Right renal cortex interstitium (tissue), 3 donors: Measurements from ENCODE around the gene MDM2. TPM values are rescaled to one million over a fixed set of nuclear protein-coding genes. Genes with fewer than 3 reads are reported as not detected.
"Not testable (repeated sequence)": the region's sequence is repeated elsewhere in the genome, so short reads cannot be mapped to it uniquely, and the experiment has no call there.

Source experiments
- DNase-seq, 3 donors: peaks; one replicate each; pipeline ENCODE4 v3.0.0-alpha.2; 2013; ENCODE audit warnings: low read depth in 3 of 3, low spot score in 2 of 3
- polyA plus RNA-seq, 3 donors: library from polyadenylated mRNA; unstranded; fragments of 120-200 nt; gene quantifications; one replicate each; pipeline ENCODE4 v1.2.1, GENCODE V29; 2013; ENCODE audit not compliant: insufficient read length in 3 of 3

MDM2 gene
- polyA plus RNA-seq, 3 donors: 54.9 to 60.3 (median 59.5) TPM

DNA sequence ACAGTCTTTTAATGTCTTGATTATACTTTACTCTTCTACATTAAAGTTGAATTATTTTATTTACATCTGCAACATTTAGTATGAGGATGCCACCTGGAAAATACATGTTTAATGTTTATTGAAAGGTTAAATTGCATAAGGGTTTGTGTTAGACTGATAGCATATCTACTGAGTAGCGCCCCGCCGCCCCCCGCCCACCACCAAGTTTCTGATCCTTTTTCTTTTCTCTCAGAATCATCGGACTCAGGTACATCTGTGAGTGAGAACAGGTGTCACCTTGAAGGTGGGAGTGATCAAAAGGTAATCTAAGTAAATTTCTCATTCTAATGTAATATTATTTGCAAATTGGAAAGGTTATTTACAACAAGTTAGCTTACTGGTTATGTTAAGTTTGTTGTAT, 16.2 kb downstream of the MDM2 start:
- no peak for DNase-seq

DNA sequence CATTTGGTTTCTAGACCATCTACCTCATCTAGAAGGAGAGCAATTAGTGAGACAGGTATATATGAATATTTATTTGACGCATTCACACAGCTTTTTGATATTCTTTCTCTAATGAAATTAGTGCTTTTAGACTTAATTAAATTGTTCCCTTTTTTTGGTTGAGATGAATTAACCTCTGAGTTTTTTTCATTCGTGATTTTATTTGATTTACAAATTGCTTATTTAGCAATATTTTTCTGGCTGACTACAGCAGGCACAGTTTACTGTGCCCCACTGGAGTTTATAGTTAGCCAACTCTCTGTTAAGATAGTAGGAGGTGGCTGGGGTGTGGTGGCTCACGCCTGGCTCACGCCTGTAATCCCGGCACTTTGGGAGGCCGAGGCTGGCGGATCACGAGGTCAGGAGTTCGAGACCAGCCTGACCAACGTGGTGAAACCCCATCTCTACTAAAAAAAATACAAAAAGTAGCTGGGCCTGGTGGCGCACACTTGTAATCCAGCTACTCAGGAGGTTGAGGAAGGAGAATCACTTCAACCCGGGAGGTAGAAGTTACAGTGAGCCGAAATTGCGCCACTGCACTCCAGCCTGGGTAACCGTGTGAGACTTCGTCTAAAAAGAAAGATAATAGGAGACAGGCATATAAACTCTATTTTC, 16.7 kb downstream of the MDM2 start:
- no peak for DNase-seq

DNA sequence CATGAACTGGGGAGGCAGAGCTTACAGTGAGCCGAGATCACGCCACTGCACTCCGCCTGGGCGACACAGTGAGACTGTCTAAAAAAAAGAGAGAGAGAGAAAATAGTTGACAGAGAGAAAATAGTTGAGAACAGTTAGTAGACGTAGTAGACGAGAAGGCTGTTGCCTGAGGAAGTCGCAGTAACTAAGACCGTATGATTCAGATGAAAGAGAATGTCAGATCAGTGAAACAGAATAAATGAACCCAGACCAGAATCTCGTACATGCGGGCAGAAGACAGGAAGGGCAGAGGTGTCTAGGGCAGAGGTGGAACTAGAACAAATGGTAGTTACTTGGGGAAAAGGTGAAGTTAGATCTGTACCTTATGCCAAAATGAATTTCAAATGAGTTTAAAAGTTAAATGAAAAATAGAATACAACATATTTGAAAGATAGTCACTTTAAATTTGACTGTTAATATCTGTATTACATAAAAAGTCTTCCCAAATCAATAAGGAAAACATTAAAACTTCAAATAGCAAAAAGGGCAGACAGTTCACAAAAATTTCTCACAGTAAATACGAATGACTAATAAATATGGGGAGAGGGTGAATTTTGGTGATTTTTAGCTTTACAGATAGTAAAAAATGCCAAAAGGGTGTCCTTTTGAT, 17.7 kb downstream of the MDM2 start:
- no peak for DNase-seq

DNA sequence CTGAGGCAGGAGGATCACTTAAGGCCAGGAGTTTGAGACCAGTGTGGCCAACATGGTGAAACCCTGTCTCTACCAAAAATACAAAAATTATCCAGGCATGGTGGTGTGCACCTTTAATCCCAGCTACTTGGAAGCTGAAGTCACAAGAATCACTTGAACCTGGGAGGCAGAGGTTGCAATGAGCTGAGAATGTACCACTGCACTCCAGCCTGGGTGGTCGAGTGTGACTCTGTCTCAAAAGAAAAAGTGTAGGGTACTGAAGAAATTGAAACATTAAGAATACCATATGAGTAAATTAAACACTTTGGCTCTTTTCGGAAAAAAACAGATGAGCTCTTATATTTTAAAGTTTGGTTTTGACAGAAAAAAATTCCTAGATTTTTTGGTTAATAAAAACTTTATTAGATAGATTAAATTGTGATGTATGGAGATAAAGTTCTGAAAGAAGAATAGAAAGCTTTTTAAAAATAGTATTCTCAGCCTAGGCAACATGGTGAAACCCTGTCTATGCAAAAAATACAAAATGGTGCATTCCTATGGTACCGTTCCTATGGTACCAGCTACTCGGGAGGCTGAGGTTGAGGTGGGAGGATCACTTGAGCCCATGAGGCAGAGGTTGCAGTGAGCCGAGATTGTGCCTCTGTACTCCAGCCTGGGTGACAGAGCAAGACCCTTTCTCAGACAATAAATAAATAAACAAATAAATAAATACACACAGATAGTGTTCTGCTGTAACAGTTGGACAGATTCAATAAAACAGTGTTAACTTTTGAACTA, 20.1 kb downstream of the MDM2 start:
- DNase-seq: no peak

DNA sequence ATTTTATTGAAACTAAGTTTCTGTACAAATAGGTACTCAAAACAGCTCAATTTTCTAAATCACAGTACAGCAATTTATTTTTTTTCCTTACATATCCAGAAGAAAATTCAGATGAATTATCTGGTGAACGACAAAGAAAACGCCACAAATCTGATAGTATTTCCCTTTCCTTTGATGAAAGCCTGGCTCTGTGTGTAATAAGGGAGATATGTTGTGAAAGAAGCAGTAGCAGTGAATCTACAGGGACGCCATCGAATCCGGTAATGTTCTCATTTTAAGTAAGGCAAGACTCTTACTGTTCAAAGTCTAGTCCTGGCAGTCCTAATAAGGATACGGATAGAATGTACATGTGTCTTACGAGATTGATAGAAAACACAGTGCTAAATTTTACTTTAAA, 20.7 kb downstream of the MDM2 start:
- no peak for DNase-seq

DNA sequence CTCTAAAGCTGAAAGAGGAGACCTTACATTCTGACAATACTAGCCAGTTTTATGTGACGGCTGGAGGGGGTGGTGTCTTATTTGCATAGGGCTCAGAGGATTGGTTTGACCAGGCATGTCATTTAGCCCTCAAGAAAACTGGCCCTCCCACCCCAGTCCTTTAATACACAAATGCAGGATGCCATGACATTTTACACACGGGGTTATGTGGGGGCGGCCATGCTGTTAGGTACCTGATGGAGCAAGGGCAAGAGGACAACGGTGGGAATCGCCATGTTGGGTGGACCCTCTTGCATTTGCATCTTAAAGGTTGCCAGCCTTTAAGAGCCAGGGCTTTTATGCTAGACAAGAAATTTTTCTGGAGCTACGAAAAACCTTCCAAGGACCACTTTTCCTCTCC, 23.3 kb downstream of the MDM2 start:
- DNase-seq: no peak

DNA sequence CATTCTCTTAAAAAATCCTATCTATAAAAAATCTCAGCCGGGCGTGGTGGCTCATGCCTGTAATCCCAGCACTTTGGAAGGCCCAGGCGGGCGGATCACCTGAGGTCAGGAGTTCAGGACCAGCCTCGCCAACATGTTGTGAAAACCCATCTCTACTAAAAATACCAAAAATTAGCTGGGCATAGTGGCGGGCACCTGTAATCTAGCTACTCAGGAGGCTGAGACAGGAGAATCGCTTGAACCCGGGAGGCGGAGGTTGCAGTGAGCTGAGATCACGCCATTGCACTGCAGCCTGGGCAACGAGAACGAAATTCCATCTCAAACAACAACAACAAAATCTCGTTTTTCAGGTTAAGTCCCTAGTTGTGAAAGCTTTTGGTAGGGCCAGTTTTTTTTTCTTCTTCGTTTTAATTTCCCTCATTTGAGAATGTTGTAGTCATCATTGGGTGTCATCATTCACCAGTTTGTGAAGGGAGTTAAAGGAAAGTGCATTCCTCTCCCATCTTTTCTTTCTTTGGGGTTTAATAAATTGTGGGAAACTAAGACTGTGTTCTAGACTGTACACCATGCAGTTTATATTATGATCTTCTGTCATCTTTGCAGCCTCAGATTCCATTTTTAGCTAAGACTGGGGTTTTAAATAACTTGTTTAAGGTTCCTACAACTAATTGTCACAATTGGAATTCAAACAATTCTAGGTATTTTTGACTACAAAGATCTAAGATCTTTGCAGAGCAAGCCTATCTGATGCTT, 23.9 kb downstream of the MDM2 start:
- no peak for DNase-seq

DNA sequence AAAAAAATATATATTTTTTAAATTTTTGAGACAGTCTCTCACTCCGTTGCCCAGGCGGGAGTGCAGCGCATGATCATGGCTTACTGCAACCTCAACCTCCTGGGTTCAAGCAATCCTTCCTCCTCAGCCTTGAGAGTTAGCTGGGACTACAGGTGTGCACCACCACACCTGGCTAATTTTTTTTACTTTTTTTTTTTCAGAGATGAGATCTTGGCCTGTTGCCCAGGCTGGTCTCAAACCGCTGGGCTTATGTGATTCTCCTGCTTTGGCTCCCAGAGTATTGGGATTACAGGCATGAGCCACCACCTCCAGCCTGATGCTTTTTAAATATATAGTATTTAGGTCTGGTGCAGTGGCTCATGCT, 24.5 kb downstream of the MDM2 start:
- DNase-seq: no peak

DNA sequence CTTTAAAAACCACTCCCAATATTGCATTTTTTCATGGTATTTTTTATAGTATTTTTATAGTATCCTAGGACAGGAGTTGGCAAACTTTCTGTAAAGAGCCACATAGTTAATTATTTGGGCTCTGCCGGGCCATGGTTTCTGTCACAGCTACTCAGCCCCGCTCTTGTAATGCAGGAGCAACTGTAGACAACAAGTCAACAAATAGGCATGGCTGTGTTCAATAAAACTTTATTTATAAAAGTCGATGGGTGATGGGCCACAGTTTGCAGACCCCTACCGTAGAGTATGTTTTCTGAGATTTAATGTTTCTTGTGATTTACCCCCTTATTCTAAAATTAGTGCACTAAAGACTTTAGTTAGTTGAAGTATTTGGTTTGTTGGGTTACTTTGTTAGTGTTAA, 25.5 kb downstream of the MDM2 start:
- no peak for DNase-seq

DNA sequence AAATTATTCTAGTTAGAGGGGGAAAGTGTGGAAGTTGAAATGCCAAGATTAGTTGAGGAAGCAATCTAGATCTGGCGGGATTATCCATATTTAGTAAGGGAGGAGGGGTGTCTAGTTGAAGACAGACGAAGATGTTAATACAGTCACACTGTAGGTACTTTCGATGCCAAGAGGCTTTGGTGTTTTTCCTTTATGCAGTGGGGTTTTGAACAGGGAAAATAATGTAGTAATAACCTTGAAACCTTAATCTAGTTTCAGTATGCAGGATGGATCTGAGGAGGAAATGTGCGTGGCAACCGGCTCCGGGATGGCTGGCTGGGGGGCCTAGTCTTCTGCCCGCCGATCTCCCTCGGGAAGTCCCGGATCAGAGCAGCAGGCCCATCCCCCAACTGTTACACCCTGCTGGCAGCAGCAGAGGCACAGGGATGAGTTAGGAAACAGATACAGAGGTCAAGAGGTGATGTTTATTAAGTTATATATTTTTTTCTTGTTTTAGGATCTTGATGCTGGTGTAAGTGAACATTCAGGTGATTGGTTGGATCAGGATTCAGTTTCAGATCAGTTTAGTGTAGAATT, 27.4 kb downstream of the MDM2 start:
- DNase-seq: no peak

DNA sequence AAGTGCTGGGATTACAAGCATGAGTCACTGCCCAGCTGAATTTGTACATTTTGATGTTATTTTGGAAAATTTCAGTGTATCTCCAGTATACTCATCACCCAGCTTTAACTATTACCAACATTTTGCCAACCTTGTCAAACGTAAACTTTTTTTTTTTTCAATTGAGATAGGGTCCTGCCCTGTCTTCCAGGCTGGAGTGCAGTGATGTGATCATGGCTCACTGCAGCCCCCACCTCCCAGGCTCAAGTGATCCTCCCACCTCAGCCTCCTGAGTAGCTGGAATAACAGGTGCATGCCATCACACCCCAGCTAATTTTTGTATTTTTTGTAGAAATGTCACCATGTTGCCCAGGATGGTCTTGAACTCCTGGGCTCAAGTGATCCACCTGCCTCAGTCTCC, 29.2 kb downstream of the MDM2 start:
- no peak for DNase-seq

DNA sequence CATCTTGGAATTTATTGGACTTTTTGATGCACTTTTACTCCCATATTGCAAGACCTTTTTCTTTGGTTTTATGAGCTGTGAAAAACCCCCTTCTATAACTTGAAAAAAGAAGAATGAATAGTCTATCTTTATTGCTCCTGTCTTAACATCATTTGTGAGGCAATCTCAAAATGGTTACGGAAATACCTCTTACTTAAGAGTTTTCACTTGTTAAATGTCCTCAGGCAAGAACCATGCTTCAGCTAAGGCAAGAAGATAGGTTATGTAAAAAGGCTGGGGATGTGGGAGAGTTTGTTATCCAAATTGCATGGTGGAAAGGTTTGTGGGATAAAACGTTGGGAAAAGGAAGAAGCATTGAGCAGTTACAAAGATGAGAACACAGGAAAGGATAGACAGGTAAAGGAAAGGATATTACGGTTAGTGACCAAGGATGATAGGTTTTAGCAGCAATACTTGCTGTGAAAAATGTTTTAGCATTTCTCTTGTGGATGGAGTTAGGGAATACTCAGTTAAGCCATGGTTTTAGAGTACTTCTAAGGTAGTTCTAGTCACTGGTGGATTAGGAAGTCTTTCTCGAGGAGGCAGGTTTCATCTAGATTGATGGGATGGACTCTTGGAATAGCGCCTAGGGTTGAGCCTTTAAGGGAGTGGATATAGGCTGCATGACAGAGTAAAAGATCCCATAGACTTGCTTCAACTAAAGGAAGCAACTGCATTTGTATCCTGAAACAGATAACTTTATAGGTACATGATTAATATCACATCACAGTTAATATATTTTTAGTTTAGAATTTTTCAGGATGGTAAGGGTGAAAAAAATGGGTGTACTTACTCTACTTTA, 30.3 kb downstream of the MDM2 start:
- DNase-seq: no peak

DNA sequence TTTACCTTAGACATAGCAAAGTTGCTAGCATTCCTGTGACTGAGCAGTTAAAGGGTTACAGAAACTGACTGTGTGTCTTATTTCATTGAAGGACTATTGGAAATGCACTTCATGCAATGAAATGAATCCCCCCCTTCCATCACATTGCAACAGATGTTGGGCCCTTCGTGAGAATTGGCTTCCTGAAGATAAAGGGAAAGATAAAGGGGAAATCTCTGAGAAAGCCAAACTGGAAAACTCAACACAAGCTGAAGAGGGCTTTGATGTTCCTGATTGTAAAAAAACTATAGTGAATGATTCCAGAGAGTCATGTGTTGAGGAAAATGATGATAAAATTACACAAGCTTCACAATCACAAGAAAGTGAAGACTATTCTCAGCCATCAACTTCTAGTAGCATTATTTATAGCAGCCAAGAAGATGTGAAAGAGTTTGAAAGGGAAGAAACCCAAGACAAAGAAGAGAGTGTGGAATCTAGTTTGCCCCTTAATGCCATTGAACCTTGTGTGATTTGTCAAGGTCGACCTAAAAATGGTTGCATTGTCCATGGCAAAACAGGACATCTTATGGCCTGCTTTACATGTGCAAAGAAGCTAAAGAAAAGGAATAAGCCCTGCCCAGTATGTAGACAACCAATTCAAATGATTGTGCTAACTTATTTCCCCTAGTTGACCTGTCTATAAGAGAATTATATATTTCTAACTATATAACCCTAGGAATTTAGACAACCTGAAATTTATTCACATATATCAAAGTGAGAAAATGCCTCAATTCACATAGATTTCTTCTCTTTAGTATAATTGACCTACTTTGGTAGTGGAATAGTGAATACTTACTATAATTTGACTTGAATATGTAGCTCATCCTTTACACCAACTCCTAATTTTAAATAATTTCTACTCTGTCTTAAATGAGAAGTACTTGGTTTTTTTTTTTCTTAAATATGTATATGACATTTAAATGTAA, 31.5 kb downstream of the MDM2 start:
- no peak for DNase-seq

DNA sequence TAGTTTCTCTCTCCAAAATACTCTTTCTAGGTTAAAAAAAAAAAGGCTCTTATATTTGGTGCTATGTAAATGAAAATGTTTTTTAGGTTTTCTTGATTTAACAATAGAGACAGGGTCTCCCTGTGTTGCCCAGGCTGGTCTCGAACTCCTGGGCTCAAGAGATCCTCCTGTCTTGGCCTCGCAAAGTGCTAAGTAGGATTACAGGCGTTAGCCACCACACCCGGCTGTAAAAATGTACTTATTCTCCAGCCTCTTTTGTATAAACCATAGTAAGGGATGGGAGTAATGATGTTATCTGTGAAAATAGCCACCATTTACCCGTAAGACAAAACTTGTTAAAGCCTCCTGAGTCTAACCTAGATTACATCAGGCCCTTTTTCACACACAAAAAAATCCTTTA, 33.2 kb downstream of the MDM2 start:
- not testable (repeated sequence) for DNase-seq

DNA sequence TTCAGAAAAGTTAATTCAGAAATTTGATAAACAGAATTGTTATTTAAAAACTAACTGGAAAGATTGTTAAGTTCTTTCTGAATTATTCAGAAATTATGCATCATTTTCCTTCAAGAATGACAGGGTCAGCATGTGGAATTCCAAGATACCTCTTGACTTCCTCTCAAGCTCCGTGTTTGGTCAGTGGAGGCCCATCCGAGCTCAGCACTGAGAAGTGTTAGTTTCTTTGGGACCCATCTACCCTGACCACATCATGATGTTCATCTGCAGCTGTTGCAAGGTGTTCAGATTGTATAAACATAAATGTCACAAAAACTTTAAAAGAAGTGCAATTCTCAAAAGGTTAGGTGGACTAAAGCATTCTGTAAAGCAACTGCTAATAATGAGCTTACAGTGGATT, 33.7 kb downstream of the MDM2 start:
- DNase-seq: no peak

DNA sequence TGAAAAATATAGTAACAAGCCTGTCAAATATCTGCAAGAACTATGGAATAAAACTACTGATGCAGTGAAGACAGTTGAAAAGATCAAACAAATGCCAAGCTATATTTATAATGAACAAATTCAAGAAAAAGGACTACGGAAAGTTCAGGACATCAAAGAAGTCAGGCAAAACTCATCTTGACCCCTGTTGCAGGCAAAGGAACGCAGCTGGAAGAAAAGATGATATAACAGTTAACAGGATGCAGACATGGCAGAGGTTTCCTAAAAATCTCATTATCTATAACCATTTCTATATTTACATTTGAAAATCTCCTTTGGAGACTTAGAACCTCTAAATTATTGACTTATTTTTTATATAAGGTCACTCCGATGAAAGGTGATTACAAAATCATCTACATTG, 34.1 kb downstream of the MDM2 start:
- no peak for DNase-seq

DNA sequence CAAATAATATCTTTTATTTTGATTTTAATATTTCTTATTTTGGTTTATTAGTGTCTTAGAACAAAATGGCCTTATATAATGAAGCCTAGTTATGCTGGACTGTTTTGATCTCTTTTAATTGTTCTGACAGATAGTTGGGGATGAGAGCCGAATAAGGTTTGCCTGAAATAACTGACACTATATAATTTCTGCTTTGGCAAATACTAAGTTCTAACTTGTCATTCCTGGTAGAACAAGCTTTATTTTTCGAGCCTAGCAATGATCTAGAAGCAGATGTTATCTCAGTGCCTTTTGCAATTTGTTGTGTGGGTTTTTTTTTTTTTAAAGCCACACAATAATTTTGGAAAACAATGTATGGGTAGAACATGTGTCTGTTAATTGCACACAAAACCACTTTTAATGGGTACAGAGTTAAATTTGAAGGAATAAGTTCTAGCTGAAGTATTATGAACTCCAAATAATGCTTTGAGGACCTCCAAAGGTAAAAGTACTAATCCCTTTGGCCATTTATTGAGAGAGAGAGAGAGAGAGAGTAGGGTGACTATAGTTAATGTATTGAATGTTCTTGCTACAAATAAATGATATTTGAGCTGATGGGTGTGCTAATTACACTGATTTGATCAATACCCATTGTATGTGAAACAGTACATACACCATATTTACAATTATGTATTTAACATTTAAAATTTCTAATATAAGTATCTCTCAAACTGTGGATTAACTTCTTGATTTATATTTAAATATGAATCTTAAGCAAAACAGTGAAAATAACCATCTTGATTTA, 35.0 kb downstream of the MDM2 start:
- no peak for DNase-seq

DNA sequence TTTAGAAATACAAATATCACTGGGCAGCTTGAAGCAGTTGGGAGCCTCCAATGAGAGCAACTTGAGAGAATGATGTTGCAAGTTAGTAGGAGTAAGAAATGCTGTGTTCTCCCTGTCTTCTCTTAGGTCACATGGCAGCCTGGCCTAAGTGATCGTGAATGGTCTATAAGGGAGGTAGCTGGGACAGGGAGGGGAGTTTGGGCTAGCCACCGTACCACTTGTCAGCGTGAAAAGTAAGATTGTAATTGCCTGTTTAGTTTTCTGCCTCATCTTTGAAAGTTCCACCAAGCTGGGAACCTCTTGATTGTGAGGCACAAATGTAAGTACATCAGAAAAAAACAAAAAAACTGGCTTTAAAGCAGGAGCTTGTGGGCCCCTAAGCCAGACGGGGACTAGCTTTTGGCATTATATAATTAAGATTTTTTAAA, 36.4 kb downstream of the MDM2 start:
- no peak for DNase-seq
